ENCODE measurements around the gene INO80E. TPM values are rescaled to one million over a fixed set of nuclear protein-coding genes. Genes with fewer than 3 reads are reported as not detected.

Gene INO80E
- total RNA-seq, 1 donor from 2014 or later: 29.0 TPM

DNA sequence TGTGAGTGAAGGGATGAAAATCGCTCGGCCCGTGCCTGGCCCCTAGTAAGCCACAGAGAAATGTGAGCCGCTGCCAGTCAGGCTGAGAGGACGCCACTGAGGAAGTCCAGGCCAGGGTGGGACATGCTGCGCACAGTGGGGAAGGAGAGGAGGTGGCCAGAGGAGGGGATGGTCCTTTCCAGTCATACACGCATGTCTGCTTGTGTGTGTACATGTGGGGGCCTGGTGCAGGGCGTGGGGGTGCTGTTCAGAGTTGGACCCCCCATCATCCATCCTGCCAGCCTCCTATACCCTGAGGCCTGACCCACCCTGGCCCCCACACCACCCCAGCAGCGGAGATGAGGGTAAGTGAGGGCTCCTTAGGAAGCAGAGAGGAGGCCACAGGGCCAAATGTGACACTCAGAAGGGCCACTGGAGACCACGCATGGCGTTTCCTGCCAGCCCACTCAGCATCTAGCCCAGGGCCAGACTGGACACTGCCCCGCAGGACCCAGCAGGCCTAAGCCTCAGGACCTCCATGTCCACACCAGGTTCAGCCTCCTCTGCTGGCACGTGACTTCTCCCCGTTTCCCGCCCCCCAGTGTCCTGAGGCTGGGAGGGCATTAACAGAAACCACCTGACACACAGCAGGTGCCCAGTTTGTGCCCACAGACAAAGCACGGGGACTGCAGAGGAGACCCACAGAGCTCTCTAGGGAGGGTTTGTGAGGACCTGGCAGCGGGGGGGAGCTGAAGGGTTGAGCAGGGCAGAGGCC, 7.8 kb downstream of the INO80E start:
- H3K27ac ChIP-seq (replicated peaks): no peak overlapping the region
- TF ChIP-seq, protein P1, sequence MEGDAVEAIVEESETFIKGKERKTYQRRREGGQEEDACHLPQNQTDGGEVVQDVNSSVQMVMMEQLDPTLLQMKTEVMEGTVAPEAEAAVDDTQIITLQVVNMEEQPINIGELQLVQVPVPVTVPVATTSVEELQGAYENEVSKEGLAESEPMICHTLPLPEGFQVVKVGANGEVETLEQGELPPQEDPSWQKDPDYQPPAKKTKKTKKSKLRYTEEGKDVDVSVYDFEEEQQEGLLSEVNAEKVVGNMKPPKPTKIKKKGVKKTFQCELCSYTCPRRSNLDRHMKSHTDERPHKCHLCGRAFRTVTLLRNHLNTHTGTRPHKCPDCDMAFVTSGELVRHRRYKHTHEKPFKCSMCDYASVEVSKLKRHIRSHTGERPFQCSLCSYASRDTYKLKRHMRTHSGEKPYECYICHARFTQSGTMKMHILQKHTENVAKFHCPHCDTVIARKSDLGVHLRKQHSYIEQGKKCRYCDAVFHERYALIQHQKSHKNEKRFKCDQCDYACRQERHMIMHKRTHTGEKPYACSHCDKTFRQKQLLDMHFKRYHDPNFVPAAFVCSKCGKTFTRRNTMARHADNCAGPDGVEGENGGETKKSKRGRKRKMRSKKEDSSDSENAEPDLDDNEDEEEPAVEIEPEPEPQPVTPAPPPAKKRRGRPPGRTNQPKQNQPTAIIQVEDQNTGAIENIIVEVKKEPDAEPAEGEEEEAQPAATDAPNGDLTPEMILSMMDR (IDR thresholded peaks at IDR 0.05; ENCODE audit: borderline replicate concordance): no peak
- intact Hi-C loops (cut with micrococcal nuclease): no loop called here
- no peak for DNase-seq
- H3K4me1 ChIP-seq: peaks cover 9% of the 10 kb centered on the region
- peaks cover 19% of the 10 kb centered on the region for H3K36me3 ChIP-seq
- no peak overlapping the region for H3K4me3 ChIP-seq
- H3K27me3 ChIP-seq (ENCODE audit: low read depth): peaks cover 10% of the 10 kb centered on the region
- no peaks in the 10 kb centered on the region for H3K9me3 ChIP-seq (replicated peaks)

DNA sequence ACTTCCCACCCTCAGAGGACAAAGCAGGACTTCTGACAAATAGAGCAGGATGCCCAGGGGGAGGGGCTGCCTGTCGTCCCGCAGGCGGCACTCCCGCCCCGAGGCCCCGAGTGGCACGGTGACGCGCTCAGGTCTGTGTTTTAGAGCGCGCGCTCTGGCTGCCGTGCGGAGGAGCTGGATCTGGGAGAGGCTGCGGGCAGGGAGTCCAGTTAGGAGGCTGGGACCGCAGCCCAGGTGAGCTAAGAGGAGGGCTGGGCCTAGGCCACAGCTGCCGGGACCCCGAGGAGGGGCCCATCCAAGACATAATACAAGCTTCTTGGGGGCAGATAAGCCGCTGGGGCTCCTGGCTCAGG, 8.4 kb downstream of the INO80E start:
- intact Hi-C loops (cut with micrococcal nuclease): no loop called here
- peaks cover 9% of the 10 kb centered on the region for H3K4me1 ChIP-seq
- peaks cover 16% of the 10 kb centered on the region for H3K27me3 ChIP-seq (ENCODE audit: low read depth)
- no peak for DNase-seq
- no peaks in the 10 kb centered on the region for H3K9me3 ChIP-seq (replicated peaks)
- H3K27ac ChIP-seq (replicated peaks): no peak overlapping the region
- TF ChIP-seq, protein P1 (IDR thresholded peaks at IDR 0.05; ENCODE audit: borderline replicate concordance): no peak
- peaks cover 19% of the 10 kb centered on the region for H3K36me3 ChIP-seq
- no peak overlapping the region for H3K4me3 ChIP-seq

DNA sequence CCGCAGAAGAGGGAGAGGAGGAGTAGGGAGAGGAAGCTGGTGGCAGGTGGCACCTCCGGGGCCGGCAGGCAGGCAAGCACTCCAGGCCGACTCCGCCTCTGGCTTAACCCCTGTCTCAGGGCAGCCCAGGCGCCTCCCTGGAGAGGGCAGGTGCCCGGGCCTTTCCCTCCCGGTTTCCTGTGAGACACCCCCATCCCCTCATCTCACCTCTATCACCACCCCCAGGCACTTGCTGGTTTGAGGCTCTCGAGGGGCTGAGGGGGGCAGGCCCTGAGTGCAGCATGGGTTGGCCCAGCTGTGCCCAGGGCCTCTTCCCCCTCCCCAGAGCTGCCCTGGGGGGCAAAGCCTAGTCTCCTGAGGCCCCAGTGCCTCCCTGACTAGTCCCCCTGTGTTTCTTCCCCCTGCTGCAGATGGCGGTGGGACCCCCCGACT, 8.8 kb downstream of the INO80E start:
- TF ChIP-seq, protein P1 (IDR thresholded peaks at IDR 0.05; ENCODE audit: borderline replicate concordance): no peak
- Histone ChIP-seq H3K9me3 (replicated peaks) (no peaks in the 10 kb centered on the region), H3K27me3 (ENCODE audit: low read depth) (peaks cover 20% of the 10 kb centered on the region), H3K4me3 (no peak overlapping the region), H3K4me1 (peaks cover 9% of the 10 kb centered on the region), H3K27ac (replicated peaks) (no peak overlapping the region), H3K36me3 (peaks cover 19% of the 10 kb centered on the region)
- intact Hi-C loops (cut with micrococcal nuclease): no loop called here
- no peak for DNase-seq

DNA sequence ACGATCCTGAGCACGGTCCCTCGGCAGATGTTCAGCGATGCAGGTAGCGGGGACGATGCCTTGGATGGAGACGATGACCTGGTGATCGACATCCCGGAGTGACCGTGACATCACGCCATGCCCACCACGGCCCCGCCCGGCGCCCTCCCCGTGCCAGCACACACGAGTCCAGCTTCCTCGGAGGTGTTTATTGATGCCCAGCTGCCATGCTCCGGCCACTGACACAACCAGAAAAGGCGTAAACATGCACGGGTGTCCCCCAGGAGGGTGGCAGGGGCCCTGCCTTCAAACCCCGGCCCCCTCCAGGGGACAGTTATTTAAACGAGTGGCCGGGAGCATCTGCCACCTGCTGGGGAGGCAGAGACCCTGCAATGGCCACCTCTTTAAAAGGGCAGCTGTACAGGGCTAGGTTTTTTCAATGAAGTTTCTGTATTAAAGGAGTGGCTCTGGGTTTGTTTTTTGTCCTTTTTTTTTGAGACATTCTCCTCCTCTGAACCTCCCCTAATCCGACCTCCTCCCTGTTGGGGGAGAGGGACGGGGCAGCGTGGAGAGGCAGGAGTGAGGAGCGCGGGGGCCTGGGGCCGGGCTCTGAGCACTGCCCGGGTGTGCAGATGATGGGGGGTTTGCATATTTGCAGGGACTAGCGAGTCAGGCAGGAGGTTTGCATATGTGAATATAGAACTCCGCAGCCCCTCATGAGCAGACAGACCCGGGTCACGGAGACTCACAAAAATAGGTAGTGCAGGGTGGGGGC, 9.5 kb downstream of the INO80E start:
- peaks cover 27% of the 10 kb centered on the region for H3K27me3 ChIP-seq (ENCODE audit: low read depth)
- no peak for DNase-seq
- H3K36me3 ChIP-seq: peaks cover 13% of the 10 kb centered on the region
- no peaks in the 10 kb centered on the region for H3K9me3 ChIP-seq (replicated peaks)
- TF ChIP-seq, protein P1 (IDR thresholded peaks at IDR 0.05; ENCODE audit: borderline replicate concordance): peak; percentile 83
- H3K4me3 ChIP-seq: no peak overlapping the region
- intact Hi-C loops (cut with micrococcal nuclease): no loop called here
- peaks cover 12% of the 10 kb centered on the region for H3K4me1 ChIP-seq
- no peak overlapping the region for H3K27ac ChIP-seq (replicated peaks)

DNA sequence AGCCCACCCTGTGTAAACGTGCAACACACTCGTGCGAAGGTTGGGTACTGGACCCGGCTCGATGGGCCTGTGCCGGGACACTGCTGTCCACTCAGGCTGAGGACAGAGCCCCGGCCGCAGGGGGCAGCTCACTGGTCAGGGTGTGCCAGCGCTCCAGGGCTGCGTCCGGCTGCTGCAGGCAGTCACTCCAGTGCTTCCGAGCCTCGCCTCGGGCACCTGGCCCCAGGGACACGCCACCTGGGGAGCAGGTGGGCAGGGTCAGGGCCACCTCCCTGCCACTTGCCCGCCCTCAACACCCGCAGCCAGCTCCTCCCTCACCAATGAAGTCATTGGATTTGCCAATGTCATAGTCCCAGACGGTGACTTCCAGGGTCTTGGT, 10.0 kb downstream of the INO80E start:
- Histone ChIP-seq H3K9me3 (replicated peaks) (no peaks in the 10 kb centered on the region), H3K4me1 (peaks cover 18% of the 10 kb centered on the region), H3K27me3 (ENCODE audit: low read depth) (peaks cover 33% of the 10 kb centered on the region), H3K36me3 (peaks cover 8% of the 10 kb centered on the region), H3K4me3 (no peak overlapping the region), H3K27ac (replicated peaks) (no peak overlapping the region)
- TF ChIP-seq, protein P1 (IDR thresholded peaks at IDR 0.05; ENCODE audit: borderline replicate concordance): no peak
- intact Hi-C loops (cut with micrococcal nuclease): no loop called here
- DNase-seq: no peak
